Right renal pelvis (tissue), 4 donors: Measurements from ENCODE around the gene NR5A1. TPM values are rescaled to one million over a fixed set of nuclear protein-coding genes. Genes with fewer than 3 reads are reported as not detected.

ENCODE experiments used
- DNase-seq, 4 donors: peaks; one replicate each; pipeline ENCODE4 v3.0.0-alpha.2; 2013; ENCODE audit warnings: low read depth in 4 of 4, low spot score in 3 of 4, missing footprints in 1 of 4
- polyA plus RNA-seq, 4 donors: library from polyadenylated mRNA; unstranded; fragments of 120-200 nt; gene quantifications; one replicate each; pipeline ENCODE4 v1.2.1, GENCODE V29; 2013; ENCODE audit not compliant: insufficient read length in 4 of 4

Gene NR5A1
- polyA plus RNA-seq, 4 donors = 0.06 TPM; not detected in 3

DNA sequence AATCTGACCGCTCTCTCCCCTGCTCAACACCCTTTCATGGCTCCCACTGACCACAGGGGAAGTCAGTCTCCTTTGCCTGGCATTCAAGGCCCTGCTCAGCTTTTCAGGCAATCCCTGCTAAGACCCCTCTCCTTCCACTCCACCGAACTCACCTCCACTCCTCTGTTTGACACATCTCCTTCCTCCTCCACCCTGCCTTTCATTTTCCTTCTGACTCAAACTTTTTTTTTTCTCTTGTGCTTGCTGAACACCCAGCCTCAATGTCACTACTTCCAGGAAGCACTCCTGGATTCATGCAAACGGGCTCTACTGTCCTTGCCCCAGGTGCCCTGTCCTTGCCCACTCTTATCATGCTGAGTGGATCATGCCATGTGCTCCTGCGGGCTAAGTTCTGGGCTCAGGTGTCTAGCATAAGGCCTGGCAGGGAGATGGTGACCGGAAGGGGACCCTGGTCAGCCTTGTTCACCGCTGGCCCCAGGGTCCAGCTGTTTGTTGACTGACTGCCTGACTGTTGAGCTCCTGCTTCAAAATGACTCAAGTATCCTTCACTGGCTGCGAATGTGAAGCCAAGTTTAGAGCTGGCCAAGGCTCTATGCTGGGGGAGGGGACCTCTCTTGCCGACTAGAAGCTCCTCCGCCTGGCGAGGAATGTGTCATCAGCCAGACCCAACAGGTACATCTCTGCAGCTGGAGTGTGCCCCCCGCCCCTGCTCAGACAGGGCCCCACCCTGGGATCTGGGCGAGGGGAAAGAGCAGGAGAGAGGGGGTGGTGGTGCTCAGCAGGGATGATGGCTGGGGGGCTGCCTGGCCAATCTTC, 6.2 kb downstream of the NR5A1 start:
- no peak for DNase-seq

GRCh38 chr9:124500028-124500795, 7.0 kb downstream of the NR5A1 start:
- DNase-seq = no peak

GRCh38 chr9:124499216-124499615, 8.0 kb downstream of the NR5A1 start:
- DNase-seq = no peak

- DNase-seq = no peak
Observed at GRCh38 chr9:124498499-124499146, 8.6 kb downstream of the NR5A1 start.

DNA sequence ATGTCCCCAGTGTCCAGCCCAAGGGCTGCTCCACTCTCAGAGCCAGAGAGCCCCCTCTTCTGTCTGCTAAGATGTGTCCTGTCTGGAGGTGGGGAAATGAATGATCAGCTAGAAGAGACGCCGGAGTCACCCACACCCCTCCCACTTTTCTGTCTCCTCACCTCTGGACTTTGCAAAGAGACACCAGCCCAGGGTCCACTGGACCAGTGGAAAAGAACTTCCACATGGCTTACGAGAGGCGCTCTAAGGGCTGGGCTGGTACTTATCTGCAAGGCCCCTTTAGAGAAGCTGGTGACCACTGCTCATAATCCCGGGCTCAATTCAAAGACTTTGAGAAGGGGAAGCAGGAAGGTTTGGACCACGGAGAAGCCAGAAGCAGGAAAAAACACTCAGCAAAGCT, 9.2 kb downstream of the NR5A1 start:
- DNase-seq = no peak

- no peak for DNase-seq
Observed at GRCh38 chr9:124497441-124497840, 9.8 kb downstream of the NR5A1 start.

DNA sequence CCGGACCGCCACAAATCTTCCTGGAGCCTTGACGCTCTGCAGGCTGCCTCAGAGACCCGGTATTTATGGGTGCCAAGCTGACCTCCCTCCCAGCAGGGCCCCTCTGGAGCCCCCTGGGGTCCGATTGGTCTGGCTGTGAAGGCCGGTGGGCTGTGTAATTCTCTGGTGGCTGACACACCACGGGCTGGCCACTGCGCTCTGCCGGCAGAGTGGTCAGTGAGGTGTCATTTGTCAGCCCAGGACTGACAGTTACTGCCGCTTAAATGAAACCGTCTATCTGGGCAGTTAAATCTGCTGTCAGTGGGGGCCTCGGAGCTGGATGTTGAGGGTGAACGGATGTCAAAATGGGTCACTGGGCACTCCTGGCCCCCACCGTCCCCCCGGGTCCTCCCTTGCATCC, 10.7 kb downstream of the NR5A1 start:
- peak in 3 of 4 donors; percentile 25 to 43 (median 29) for DNase-seq

DNA sequence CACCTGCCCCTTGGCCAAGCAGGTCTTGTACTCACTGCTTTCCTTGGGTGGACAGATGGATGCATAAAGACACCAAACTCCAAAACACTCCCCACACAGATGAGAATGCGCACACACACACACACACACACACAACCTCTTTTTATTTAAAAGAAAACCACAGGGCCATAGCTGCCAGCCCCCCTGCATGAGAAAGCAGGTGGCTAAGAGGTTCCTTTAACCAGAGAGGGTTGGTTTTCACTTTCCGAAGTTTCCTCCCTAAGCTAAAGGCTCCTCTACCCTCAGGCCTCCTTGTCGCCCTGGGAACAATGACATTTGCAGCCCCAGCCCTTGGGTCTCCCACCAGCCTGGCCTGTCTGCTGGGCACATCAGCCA, 11.1 kb downstream of the NR5A1 start:
- DNase-seq = no peak

GRCh38 chr9:124495126-124496074, 11.8 kb downstream of the NR5A1 start:
- no peak for DNase-seq

DNA sequence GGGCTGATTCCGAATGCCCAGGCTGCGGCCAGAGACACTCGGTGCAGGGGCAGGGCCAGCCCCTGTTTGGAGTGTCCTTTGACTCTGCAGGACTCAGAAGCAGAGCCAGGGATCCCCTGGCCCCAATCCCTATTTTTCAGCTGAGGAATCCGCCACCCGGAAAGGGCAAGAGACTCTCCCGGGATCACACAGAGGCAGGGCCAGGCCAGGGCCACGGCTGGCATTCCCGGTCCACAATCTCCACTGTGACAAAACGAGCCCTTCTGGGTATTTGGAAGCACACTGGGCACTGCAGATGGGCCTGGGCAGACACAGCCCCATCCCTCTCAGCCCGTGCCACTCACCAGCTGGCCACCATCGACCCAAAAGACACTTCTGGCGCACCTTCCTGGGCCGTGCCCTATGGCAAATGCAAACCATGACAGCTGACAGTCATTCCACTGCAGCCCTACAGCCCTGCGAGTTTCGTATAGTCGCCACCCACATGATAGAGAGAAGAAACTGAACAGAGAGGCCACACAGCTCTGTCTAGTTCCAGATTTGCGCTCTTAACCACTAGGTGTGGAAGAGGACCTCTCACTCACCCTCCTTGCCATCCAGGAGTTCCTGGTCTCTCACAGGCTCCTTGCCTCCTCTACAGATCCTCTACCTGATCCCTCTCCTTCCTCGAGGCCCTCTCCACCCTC, 13.3 kb downstream of the NR5A1 start:
- no peak for DNase-seq

DNA sequence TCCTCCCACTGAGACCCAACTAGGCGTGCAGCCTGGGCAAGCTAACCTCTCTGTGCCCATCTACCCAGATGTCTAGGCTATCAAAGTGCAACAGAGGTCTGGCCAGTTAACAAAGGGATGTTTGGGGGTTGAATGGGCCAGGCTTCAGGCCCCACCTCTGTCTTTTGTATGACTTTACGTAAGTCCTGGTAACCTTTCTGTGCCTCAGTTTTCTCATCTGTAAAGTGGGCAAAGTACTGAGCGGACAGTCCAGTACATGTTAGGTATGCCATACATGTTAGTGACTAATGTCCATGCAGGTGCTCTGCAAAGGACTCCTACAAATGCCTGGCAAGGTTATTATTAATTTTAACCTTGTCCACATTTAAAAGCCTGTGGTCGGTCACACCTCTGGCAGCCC, 14.0 kb downstream of the NR5A1 start:
- DNase-seq = no peak

DNA sequence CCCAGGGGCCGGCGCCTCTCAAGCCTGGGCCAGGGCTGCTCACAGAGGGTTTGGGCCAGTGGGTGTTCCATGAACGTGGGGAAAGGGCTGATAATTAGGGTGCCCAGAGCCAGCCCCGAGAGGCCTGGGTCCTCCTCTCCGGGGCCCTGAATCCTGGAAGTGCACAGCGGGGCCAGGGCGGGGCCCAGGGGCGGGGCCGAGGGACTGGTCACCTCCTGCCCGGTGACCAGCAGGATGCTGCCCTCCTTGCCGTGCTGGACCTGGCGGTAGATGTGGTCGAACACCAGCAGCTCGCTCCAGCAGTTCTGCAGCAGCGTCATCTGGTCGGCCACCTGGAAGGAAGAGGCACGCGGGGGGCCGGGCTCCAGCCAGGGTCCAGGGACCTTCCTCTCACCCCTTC, 14.4 kb downstream of the NR5A1 start:
- no peak for DNase-seq

GRCh38 chr9:124491049-124491975, 15.9 kb downstream of the NR5A1 start:
- DNase-seq = no peak

- no peak for DNase-seq
Observed at GRCh38 chr9:124490004-124490403, 17.2 kb downstream of the NR5A1 start.

DNA sequence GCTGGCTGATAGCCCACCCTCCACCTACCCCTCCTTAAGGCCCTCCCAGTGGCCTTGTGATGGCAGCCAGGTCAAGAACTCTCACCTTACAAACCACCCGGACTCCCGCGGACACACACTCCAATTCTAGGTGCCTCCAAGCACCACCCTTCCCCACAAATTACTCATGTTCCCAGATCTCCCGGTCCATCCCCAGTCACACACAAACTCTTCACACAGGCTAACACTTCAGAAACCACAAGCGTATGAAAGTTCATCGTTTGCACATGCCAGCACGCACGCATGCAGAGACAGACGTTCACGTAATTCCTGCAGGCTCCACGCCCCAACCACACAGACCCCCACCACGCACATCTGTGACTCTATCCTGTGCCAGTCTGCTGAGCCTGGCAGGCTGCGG, 18.0 kb downstream of the NR5A1 start:
- no peak for DNase-seq

DNA sequence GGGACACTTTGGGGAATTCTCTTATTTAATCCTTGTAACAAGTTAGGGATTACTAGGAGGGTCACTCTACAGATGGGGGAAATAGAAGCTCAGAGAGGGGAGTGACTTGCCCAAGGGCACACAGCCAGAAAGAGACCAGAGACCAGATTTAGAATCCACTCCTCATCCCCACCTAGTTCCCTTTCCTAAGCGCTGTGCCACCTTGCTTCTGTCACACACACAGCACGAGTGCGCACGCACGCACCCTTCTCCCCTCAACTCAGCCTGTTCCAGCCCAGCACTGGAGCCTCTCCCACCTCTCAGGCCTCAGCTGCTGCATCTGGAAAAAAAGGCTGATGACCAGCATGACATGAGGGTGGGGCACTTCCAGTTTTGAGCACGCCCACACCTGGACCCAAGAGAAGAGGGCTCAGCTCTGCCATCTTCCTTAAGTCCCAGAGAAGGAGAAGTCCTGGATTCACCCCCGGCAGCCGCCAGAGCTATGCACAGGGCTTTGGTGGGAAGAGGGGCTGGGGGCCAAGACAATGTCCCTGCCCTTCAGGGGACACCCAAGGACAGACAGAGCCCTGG, 18.5 kb downstream of the NR5A1 start:
- no peak for DNase-seq

DNA sequence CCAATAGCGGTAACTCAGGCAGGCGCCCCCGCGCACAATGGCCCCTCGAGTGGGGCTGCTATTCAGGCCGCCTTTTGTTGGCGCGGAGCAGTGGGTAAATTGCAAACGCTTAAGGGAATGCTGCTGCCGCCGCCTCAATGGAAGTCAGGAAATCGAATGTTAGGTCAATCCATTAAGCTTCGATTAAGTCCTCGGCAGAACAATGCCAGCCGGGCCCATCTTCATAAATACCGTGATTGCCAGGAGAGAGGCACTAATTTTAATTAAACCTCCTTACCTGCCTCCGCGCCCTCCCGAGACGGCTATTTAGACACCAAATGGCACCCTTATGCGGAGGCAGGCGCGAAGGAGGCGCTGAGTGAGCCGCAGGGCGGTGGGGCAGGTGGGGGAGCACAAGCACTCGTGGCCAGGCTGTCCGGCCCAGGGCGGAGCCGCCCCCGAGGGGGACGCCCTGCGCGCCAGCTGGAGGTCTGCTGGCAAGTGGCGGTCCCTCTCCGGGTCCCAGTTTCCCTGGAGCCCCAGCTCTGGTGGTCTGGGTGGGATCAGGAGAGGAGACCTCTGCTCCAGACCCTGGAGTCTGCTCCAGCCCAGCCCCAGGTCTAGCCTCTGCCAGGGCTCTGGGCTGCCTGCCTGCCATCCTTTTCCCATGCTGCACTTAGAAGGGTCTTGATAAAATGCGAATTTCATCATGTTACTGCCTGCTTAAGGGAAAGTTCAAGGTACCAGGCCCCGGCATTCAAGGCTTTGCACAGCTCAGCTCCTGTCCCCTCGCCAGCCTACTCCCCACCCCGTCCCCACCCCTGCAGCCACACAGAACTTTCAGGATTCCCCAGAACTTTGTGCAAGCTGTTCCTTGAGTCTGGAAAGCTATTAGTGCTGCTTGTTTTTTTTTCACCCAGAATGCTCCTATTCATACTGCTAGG, 19.7 kb downstream of the NR5A1 start:
- no peak for DNase-seq
